Measurements from ENCODE around the gene RBM5. TPM values are rescaled to one million over a fixed set of nuclear protein-coding genes. Genes with fewer than 3 reads are reported as not detected.
A peak's percentile ranks its signal among the peaks of the same experiment; 100 is the strongest.

The RBM5 gene
- total and polyA plus RNA-seq, 5 experiments from 2014 or later = 19.7 to 402 (median 46.1) TPM

DNA sequence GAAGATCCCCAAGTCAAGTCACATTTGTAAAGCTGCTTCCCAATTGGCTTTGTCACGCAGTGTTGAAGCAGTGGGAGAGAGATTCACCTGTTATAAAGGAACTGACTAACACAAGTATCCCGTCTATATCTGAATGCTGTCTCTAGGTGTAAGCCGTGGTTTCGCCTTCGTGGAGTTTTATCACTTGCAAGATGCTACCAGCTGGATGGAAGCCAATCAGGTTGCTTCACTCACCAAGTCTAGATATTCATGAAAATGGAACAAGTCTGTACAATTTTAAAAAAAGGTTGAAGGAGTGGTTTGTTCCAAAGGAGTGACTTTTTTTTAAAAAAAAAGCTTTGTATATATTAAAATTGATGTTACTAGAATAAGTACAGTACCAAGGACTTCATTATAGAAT lies 11.7 kb downstream of the RBM5 start:
- Mint-ChIP-seq H3K9me3 (no peaks in the 10 kb centered on the region), H3K36me3 (peaks cover 3 to 97% (median 14%) of the 10 kb centered on the region in 3 donors), H3K4me1 (peaks cover 9 to 21% (median 14%) of the 10 kb centered on the region in 4 donors), H3K4me3 (no peak overlapping the region), H3K27me3 (no peaks in the 10 kb centered on the region), H3K27ac (peak overlapping the region in 1 of 10 donors; percentile 46)
- no peak for DNase-seq
- POLR2A ChIA-PET = interaction anchor here (0.5 kb wide), 1 partner anchor 18 kb away, joined by 3 read pairs; no protein-coding TSS in a partner anchor
- ATAC-seq = no peak

DNA sequence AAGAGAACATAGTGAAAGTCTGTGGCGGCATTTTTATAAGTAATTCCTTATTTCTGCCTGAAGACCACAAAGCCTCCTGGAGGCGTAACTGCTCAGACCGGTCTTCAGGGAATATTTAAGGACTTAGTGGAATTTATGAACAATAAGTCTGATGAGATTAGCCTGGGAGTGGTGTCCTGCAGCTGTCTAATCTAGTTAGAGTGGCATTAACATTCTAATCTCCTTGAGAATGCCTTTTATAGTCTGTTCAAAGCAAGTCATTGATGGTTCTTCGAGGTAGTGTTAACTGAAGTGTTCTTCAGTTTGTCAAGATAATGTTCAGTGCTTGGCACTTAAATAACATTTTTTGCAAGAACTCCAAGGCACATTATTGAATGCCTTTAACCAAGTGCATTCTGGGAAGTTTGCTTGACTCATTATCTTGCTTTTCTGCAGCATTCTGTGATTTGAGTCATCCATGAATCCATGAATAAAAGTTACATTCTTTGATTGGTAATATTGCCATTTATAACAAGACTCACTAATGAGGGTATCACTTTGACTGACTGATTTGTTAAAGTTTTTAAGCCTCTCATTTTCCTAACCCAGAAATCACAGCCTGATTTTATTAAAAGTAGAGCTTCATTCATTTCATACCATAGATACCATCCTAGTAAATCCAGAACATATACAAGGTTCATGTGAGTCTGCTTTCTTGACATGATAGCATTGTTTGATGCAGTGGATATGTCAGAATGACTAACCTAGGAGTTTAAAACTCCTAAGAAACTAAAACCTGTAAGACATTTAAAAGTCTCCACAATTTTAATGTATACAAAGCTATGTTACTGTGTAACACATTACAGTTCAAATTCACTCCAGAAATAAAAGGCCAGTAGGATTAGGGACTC lies 12.5 kb downstream of the RBM5 start:
- H3K36me3 Mint-ChIP-seq = peaks cover 0 to 95% (median 12%) of the 10 kb centered on the region in 3 donors
- no peak for ATAC-seq
- peak overlapping the region in 4 of 10 donors; percentile 15 to 32 (median 16) for H3K27ac Mint-ChIP-seq

DNA sequence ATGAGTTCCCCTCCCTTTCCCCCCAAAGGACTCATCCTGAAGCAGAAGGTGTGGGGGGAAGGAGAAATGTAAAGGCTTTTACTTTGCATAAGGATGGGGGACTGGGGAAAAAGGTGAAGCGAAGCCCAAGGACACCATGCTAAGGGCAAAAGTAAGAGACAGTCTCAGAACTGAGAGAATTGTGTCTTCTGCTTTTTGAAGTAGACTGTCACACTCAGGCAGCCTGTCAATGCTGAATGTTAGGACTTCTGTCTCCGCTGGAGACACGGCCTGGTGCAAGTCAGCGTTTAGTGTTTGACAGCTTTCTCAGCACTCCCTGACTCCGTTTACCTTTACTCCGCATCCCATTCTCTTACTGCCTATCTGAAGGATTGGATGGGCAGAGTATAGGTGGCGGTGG lies 13.8 kb downstream of the RBM5 start:
- peaks cover 0 to 7% (median 1%) of the 10 kb centered on the region in 4 donors for H3K4me1 Mint-ChIP-seq
- H3K4me3 Mint-ChIP-seq = no peak overlapping the region
- peaks cover 0 to 95% (median 18%) of the 10 kb centered on the region in 3 donors for H3K36me3 Mint-ChIP-seq
- H3K9me3 Mint-ChIP-seq = no peaks in the 10 kb centered on the region
- no peak for DNase-seq
- ATAC-seq = no peak
- H3K27me3 Mint-ChIP-seq = no peaks in the 10 kb centered on the region
- POLR2A ChIA-PET = interaction anchor here (1.2 kb wide), 1 partner anchor 11 kb away, joined by 3 read pairs; no protein-coding TSS in a partner anchor
- peak overlapping the region in 2 of 10 donors; percentile 18 to 65 for H3K27ac Mint-ChIP-seq

More for the DNA sequence above, 12.5 kb downstream of the RBM5 start:
- DNase-seq = no peak
- Mint-ChIP-seq H3K4me1 (peaks cover 5 to 13% (median 5%) of the 10 kb centered on the region in 4 donors), H3K4me3 (no peak overlapping the region), H3K9me3 (no peaks in the 10 kb centered on the region), H3K27me3 (no peaks in the 10 kb centered on the region)
- POLR2A ChIA-PET = interaction anchor here (0.6 to 1.2 kb wide), 2 partner anchors 10 to 20 kb away, joined by 3 read pairs; no protein-coding TSS in a partner anchor

DNA sequence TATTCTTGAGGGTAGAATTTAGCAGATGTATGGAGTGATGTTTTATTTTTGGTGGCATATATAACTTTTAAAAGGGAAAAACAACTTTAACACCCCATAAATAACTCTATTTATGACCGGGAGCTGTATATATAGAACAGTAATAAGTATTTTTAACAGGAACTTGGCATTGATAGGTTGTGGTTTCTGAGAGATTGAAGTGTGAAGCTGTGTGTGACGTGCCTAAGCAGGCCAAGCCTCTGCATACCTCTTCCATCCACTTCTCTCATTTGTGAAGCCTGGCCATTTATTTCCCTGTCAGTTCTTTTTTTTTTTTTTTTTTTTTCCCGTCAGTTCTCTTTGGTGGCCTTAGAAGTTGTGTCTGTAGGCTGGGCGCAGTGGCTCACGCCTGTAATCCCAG lies 23.0 kb downstream of the RBM5 start:
- DNase-seq (no peak), ATAC-seq (no peak)
- POLR2A ChIA-PET = interaction anchor here (0.7 to 1.5 kb wide), 3 partner anchors 12 to 26 kb away, joined by 3 to 5 read pairs (median 4); no protein-coding TSS in a partner anchor
- Mint-ChIP-seq H3K27me3 (no peaks in the 10 kb centered on the region), H3K9me3 (no peaks in the 10 kb centered on the region), H3K4me1 (peaks cover 3 to 7% (median 5%) of the 10 kb centered on the region in 4 donors), H3K27ac (peak overlapping the region in 5 of 10 donors; percentile 11 to 65 (median 40)), H3K4me3 (peak overlapping the region in 1 of 10 donors; percentile 34), H3K36me3 (peaks cover 7 to 98% (median 25%) of the 10 kb centered on the region in 3 donors)

DNA sequence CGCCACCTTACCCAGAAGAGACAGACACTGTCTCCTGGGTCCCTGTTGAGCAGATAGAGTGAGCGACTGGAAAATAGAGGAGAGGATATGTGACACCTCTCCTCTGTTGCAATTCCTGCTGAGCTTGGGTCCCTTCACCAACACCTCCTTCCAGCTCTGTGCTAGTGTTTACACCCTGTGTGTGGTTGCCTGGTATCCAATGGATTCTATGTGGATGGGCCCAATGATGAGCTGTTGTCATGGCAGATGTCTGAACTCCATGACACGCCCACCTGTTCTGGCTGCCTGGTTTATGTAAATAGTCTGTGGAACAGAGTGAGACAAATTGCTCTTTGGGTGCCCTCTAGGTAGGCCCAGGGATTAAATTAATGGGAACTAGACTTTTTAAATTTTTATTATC lies 23.7 kb downstream of the RBM5 start:
- peaks cover 7 to 98% (median 20%) of the 10 kb centered on the region in 3 donors for H3K36me3 Mint-ChIP-seq
- no peaks in the 10 kb centered on the region for H3K9me3 Mint-ChIP-seq
- no peak overlapping the region for H3K4me3 Mint-ChIP-seq
- POLR2A ChIA-PET = interaction anchor here (0.7 to 1.5 kb wide), 2 partner anchors 11 to 26 kb away, joined by 3 to 5 read pairs; no protein-coding TSS in a partner anchor
- peak overlapping the region in 3 of 10 donors; percentile 54 to 80 (median 77) for H3K27ac Mint-ChIP-seq
- H3K27me3 Mint-ChIP-seq = no peaks in the 10 kb centered on the region
- DNase-seq = no peak
- peak; percentile 15 to 27 for ATAC-seq
- peaks cover 3 to 7% (median 4%) of the 10 kb centered on the region in 4 donors for H3K4me1 Mint-ChIP-seq

DNA sequence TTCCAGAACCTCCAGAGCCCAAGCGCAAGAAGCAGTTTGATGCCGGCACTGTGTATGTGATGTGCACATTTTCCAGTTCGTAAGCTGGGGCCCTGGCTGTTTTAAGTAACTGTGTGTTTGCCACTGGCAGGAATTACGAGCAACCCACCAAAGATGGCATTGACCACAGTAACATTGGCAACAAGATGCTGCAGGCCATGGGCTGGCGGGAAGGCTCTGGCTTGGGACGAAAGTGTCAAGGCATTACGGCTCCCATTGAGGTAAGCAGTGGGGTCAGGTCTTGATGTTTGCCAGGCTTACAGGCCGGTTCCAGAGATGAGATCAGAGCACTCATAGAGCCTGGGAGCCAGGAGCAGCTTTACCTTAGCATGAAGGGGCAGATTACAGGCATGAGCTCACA lies 28.4 kb downstream of the RBM5 start:
- no peak for DNase-seq
- Mint-ChIP-seq H3K36me3 (peaks cover 7 to 82% (median 25%) of the 10 kb centered on the region in 3 donors), H3K27ac (peak overlapping the region in 2 of 10 donors; percentile 63 to 73), H3K4me3 (no peak overlapping the region), H3K4me1 (peaks cover 0 to 10% (median 3%) of the 10 kb centered on the region in 4 donors), H3K9me3 (no peaks in the 10 kb centered on the region), H3K27me3 (no peaks in the 10 kb centered on the region)
- ATAC-seq = no peak
- POLR2A ChIA-PET = no interaction called here

DNA sequence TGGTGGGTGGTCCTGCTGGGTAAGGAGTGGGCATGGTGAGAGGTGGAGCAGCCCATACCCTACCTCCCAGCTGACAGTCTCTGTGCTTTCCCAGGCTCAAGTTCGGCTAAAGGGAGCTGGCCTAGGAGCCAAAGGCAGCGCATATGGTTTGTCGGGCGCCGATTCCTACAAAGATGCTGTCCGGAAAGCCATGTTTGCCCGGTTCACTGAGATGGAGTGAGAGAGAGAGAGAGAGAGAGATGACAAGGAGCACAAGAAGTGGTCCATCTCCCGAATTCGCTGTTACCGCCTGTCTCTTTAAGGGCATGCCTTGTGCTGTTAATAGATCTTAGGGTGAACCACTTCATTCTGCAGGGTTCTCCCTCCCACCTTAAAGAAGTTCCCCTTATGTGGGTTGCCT lies 29.5 kb downstream of the RBM5 start:
- Mint-ChIP-seq H3K4me1 (peaks cover 0 to 13% (median 7%) of the 10 kb centered on the region in 4 donors), H3K27ac (peak overlapping the region in 3 of 10 donors; percentile 12 to 81 (median 74)), H3K36me3 (peaks cover 7 to 71% (median 22%) of the 10 kb centered on the region in 3 donors), H3K4me3 (peak overlapping the region in 1 of 10 donors; percentile 1), H3K9me3 (no peaks in the 10 kb centered on the region), H3K27me3 (no peaks in the 10 kb centered on the region)
- POLR2A ChIA-PET = interaction anchor here (0.7 kb wide), 1 partner anchor 327 kb away, joined by 4 read pairs; no protein-coding TSS in a partner anchor
- ATAC-seq (no peak), DNase-seq (no peak)

DNA sequence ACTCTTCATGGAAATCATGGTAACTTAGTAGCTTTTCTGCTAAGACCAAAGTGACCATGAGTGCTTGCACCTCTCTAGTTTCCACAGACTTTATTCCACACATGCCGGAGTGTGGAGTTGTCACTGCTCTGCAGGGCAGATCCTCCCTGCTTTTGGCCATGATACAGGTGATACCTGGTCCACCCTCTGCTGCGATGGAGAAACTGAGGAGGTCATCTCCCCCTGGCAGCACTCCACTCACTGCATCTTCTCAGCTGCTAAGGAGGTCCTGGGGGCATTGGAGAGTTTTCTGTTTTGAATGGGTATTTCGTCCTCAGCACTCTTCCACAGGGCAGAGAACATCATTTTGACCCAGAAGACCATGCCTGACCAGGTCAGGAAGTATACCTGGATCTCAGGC lies 31.1 kb downstream of the RBM5 start:
- H3K4me1 Mint-ChIP-seq = peaks cover 0 to 8% (median 7%) of the 10 kb centered on the region in 4 donors
- POLR2A ChIA-PET = interaction anchor here (0.6 kb wide), 1 partner anchor 337 kb away, joined by 4 read pairs; no protein-coding TSS in a partner anchor
- H3K27ac Mint-ChIP-seq = peak overlapping the region in 4 of 10 donors; percentile 44 to 85 (median 54)
- peaks cover 7 to 56% (median 18%) of the 10 kb centered on the region in 3 donors for H3K36me3 Mint-ChIP-seq
- no peaks in the 10 kb centered on the region for H3K27me3 Mint-ChIP-seq
- DNase-seq (no peak), ATAC-seq (no peak)
- H3K9me3 Mint-ChIP-seq = no peaks in the 10 kb centered on the region
- no peak overlapping the region for H3K4me3 Mint-ChIP-seq

DNA sequence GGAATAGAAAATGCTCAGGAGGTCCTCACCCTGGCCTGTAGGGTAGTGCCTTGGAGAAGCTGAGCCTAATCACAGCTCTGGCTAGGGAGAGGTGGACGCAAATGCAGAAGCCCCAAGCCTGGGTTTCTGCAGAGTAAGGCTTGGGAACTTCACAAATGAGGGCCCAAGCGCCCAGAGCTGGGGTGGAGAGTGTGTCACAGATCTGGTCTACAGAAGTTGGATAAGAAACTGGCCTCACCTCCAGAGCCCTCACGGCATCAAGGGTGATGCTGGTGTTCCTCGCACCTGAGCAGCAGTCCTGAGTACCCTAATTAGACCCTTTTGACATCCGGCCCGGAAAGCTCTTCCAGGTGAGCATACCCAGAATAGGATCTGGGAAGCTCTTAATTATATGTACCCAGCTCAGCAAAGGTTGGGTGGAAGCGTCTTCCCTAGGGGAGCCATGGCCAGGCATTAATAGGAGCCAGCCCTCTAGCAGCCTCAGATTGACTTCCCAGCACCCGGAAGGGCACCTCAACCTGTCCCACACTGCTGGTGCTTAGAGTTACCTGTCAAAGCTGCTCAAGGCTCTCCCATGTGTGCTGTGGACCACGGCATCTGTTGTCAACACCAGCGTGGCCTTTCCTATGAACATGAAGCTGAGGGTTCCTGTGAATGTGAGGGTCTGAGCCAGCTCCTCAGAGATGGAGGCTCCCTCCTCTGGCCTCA lies 31.8 kb downstream of the RBM5 start:
- Mint-ChIP-seq H3K9me3 (no peaks in the 10 kb centered on the region), H3K4me1 (peaks cover 0 to 8% (median 7%) of the 10 kb centered on the region in 4 donors), H3K27me3 (no peaks in the 10 kb centered on the region), H3K36me3 (peaks cover 3 to 48% (median 14%) of the 10 kb centered on the region in 3 donors), H3K4me3 (no peak overlapping the region), H3K27ac (peak overlapping the region in 4 of 10 donors; percentile 13 to 85 (median 72))
- ATAC-seq (no peak), DNase-seq (no peak)
- POLR2A ChIA-PET = interaction anchor here (0.6 to 1.3 kb wide), 2 partner anchors 117 to 338 kb away, joined by 3 to 4 read pairs; no protein-coding TSS in a partner anchor

DNA sequence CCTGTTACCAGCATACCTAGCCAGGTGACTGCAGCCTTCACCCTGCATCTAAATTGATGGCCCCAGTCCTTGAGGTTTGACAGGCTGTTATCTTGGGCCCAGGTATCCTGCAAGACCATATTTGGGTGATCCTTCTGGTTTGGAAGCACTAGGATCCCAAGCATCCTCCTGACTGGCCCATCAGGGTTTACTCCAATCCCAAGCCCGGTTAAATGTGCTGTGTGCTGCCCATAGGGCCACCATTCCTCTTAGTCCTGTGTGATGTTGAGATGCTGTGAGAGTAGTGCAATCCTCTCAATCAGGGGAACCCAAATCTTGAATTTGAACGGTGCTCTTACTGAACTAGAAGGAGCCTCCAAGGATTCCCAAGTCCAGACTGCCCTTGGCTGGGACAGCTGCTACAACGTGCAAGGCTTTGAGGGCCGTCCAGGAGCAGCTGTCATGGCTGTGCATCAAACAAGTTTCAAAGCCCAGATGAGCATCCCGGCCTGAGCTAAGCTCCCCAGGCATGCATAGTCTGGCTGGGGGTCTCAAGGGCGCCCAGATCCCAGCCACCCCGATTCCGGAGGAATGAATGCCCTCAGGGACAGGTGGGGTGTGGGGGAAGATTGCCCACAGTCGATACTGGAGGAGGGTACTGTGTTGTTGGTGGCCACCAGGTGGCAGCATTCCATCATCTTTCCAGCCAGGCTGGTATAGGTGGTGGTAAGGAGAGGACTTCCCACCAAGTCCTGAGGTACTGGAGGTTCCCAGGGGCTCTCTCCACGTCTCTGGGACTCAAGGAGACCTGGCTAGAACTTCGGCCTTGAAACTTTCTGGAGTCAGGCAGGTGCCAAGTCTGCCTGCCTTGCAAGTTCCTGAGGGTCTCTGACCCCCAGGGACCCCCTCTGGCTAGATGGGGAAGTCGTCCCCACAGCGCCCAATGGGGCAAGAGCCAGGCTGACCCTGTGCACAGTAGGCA lies 32.6 kb downstream of the RBM5 start:
- DNase-seq (peak; percentile 47 to 84 (median 64)), ATAC-seq (peak; percentile 89 to 90)
- no peaks in the 10 kb centered on the region for H3K9me3 Mint-ChIP-seq
- H3K4me1 Mint-ChIP-seq = peaks cover 0 to 7% (median 7%) of the 10 kb centered on the region in 4 donors
- POLR2A ChIA-PET = interaction anchor here (1.0 to 1.3 kb wide), 2 partner anchors 104 to 116 kb away, joined by 3 read pairs; no protein-coding TSS in a partner anchor
- peaks cover 0 to 40% (median 10%) of the 10 kb centered on the region in 3 donors for H3K36me3 Mint-ChIP-seq
- H3K4me3 Mint-ChIP-seq = no peak overlapping the region
- no peaks in the 10 kb centered on the region for H3K27me3 Mint-ChIP-seq
- peak overlapping the region in 8 of 10 donors; percentile 6 to 83 (median 32) for H3K27ac Mint-ChIP-seq

DNA sequence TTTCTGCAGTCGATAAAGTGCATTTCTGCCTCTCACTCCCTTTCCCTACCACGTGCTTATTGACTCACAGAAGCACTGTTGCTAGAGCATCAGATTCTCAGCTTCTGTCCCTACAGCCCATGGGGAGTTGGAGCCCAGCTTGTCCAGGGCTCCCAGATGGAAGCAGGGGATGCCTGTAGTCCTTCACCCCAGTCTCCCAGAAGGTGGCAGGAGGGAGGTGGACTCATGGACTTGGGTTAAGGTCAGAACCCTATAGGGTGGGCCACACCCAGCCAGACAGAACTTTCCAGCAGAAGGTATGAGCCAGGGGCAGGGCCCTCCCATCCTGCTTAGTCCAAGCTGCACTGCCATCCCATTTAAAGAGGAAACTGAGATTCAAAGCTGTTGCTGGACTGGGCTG lies 33.4 kb downstream of the RBM5 start:
- H3K4me1 Mint-ChIP-seq = peaks cover 0 to 7% (median 7%) of the 10 kb centered on the region in 4 donors
- peak overlapping the region in 5 of 10 donors; percentile 73 to 86 (median 79) for H3K27ac Mint-ChIP-seq
- no peak for DNase-seq
- no peak for ATAC-seq
- POLR2A ChIA-PET = interaction anchor here (1.0 to 1.1 kb wide), 2 partner anchors 103 to 105 kb away, joined by 3 to 4 read pairs; no protein-coding TSS in a partner anchor
- H3K27me3 Mint-ChIP-seq = no peaks in the 10 kb centered on the region
- peaks cover 0 to 33% (median 7%) of the 10 kb centered on the region in 3 donors for H3K36me3 Mint-ChIP-seq
- H3K4me3 Mint-ChIP-seq = no peak overlapping the region
- H3K9me3 Mint-ChIP-seq = no peaks in the 10 kb centered on the region

Data from naive thymus-derived CD8-positive, alpha-beta T cell (primary cell).